Kidney epithelial cell (primary cell): ENCODE data around the gene GAN. TPM values are rescaled to one million over a fixed set of nuclear protein-coding genes. Genes with fewer than 3 reads are reported as not detected.
"Not testable (repeated sequence)": the region's sequence is repeated elsewhere in the genome, so short reads cannot be mapped to it uniquely, and the experiment has no call there.

ENCODE experiments used
- DNase-seq: peaks from one replicate; pipeline ENCODE4 v3.0.0-alpha.2; 2010; ENCODE audit warnings: low read depth
- H3K27me3 ChIP-seq: 2 replicates; pipeline ENCODE4 v1.6.0; 2011; ENCODE audit warnings: low read length; ENCODE audit not compliant: control insufficient read depth, insufficient read depth
- H3K36me3 ChIP-seq: 2 replicates; pipeline ENCODE4 v1.5.1; 2011; ENCODE audit warnings: low read length; ENCODE audit not compliant: control insufficient read depth, insufficient read depth
- H3K4me3 ChIP-seq: 2 replicates; pipeline ENCODE4 v1.5.1; 2011; ENCODE audit warnings: low read depth, mild to moderate bottlenecking, control low read depth, low read length
- total RNA-seq: library from RNA; depleted of rRNA; stranded (reverse); fragments of >200 nt; gene quantifications from 2 replicates; pipeline ENCODE4 v1.2.3, GENCODE V29; 2015
- TF ChIP-seq, protein P1 (sequence below): IDR thresholded peaks from 2 replicates; pipeline ENCODE4 v1.5.1; 2011; ENCODE audit warnings: mild to moderate bottlenecking, moderate library complexity, low read length, control low read depth, inconsistent platforms; ENCODE audit not compliant: insufficient read depth, poor library complexity, severe bottlenecking

The GAN gene
- total RNA-seq, 1 donor from 2014 or later, result 9.7 TPM

DNA sequence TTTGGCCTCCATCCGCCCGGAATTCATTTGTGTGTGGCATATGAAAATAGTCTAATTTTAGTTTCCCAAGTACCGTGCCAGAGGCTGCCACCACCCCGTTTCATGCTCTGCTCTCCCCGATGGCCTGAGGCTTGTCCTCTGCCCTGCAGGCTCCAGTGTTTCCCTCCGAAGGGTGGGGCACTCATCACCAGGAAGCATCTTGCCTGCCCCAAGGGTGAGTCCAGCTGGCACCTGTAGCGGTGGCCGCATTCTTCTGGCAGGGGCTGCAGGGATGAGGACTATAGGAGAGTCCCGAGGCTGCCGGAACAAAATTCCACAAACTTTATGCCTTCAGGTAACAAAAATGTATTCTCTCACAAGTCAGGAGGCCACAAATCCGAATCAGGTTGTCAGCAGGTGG is 106.8 kb downstream of the GAN start:
- no peak for DNase-seq
- TF ChIP-seq, protein P1, sequence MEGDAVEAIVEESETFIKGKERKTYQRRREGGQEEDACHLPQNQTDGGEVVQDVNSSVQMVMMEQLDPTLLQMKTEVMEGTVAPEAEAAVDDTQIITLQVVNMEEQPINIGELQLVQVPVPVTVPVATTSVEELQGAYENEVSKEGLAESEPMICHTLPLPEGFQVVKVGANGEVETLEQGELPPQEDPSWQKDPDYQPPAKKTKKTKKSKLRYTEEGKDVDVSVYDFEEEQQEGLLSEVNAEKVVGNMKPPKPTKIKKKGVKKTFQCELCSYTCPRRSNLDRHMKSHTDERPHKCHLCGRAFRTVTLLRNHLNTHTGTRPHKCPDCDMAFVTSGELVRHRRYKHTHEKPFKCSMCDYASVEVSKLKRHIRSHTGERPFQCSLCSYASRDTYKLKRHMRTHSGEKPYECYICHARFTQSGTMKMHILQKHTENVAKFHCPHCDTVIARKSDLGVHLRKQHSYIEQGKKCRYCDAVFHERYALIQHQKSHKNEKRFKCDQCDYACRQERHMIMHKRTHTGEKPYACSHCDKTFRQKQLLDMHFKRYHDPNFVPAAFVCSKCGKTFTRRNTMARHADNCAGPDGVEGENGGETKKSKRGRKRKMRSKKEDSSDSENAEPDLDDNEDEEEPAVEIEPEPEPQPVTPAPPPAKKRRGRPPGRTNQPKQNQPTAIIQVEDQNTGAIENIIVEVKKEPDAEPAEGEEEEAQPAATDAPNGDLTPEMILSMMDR, result no peak
- Histone ChIP-seq H3K36me3 (no peaks in the 10 kb centered on the region), H3K27me3 (no peaks in the 10 kb centered on the region), H3K4me3 (no peak overlapping the region)

DNA sequence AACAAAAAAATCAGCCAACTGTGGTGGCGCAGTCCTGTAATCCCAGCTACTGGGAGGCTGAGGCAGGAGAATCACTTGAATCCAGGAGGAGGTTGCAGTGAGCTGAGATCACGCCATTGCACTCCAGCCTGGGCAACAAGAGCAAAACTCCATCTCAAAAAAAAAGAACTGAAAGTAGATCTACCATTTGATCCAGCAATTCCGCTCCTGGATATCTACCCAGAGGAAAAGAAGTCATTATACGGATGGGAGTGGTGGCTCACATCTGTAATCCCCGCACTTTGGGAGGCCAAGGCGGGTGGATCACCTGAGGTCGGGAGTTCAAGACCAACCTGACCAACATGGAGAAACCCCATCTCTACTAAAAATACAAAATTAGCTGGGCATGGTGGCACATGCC is 107.4 kb downstream of the GAN start:
- not testable (repeated sequence) for H3K36me3 ChIP-seq, H3K4me3 ChIP-seq, DNase-seq, H3K27me3 ChIP-seq

DNA sequence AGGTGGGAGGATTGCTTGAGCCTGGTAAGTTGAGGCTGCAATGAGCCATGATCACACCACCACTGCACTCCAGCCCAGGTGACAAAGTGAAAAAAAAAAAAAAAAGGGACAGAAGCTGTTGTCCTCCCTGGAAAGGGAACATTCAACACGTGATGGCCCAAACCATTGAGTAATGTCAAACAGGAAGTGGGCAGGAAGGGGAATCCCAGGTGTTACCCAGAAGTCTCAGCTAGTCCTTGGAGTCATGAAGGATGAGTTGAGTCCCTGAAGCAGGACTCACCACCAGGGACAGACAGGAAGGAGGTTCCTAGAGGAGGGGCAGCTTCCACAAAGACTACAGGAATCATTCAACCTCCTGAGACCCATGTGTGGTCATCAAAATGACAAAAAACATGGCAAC is 110.0 kb downstream of the GAN start:
- no peaks in the 10 kb centered on the region for H3K27me3 ChIP-seq
- no peak for DNase-seq
- no peaks in the 10 kb centered on the region for H3K36me3 ChIP-seq
- TF ChIP-seq, protein P1, result no peak
- H3K4me3 ChIP-seq, result no peak overlapping the region

DNA sequence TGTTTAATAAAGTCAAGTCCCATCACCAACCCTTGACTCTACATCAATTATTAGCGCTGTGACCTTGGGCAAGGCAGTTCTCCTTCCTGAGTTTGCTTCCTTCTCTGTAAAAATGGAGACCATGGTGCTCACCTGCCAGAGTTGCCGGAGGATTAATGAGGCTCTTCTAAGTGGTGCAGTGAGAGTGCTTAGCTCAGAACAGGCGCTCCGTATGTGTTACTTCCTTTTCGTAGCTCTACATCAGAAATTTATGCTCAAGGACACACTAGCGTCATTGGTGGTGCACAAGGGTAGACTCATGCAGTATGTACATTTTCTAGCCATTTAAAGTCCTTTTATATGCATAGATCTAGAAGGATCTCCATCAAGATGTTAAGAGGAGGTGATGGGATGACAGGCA is 112.5 kb downstream of the GAN start:
- TF ChIP-seq, protein P1, result no peak
- H3K36me3 ChIP-seq, result no peaks in the 10 kb centered on the region
- H3K27me3 ChIP-seq, result no peaks in the 10 kb centered on the region
- DNase-seq, result no peak
- no peak overlapping the region for H3K4me3 ChIP-seq

DNA sequence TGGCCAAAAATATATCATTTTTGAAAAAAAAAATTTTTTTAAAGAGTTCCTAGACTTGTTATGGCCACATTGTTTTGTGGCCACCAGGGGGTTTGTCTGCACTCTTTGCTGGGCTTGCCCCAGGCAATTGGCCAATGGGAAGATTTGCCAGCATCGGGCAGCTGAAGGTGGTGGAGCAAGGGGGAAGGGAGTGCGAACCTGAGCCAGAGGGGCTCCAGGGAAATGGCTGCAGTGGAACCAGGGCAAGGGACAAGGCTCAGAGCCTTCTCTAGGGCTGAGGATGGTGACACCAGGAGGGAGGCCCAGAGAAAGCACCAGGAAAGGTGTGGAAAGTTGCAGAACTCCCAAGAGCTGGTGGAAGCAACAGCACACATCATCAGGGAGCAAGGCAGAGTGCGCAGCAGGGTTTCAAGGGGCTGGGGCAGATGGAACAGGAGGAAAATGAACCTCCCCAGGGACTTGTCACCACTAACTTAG is 114.3 kb downstream of the GAN start:
- Histone ChIP-seq H3K36me3 (no peaks in the 10 kb centered on the region), H3K4me3 (no peak overlapping the region), H3K27me3 (no peaks in the 10 kb centered on the region)
- DNase-seq, result no peak
- TF ChIP-seq, protein P1, result peak; percentile 44

DNA sequence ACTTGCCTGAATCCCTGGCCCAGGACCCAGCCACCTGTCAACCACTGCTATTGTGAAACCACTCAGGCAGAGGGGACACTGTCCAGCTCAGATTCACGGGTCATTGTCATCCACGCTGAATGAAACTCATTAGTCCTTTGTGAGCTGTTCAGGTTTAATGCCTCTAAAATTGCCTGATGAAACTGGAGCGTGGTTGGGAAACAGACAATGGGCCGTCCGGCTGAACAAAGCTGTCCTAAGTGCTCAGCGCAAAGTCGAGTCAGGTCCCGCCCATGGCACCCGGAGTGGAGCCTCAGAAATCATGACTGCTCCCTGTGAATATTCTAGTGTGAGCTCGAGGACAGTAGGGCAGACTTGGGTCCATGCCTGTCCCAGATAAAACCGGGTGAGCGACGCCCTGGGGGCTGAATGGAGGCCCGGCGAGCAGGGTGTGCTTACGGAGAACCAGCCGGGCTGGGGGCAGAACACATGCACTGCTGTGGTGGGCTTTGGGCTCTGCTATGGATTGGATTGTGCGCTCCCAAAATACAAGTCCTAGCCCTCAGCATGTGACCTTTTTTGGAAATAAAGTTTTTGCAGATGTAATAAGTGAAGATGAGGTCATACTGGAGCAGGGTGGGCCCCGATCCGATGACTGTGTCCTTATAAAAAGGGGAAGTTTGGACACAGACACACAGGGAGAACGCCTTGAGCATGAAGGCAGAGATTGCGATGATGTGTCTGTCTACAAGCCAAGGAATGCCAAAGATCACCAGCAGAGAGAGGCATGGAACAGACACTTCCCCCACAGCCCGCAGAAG is 117.0 kb downstream of the GAN start:
- H3K4me3 ChIP-seq, result no peak overlapping the region
- DNase-seq, result no peak
- no peaks in the 10 kb centered on the region for H3K27me3 ChIP-seq
- TF ChIP-seq, protein P1, result no peak
- H3K36me3 ChIP-seq, result no peaks in the 10 kb centered on the region
